NCI-H128 (cell line): ENCODE data around the gene MYL4.
"Not testable (repeated sequence)": the region's sequence is repeated elsewhere in the genome, so short reads cannot be mapped to it uniquely, and the experiment has no call there.

Source experiments
- DNase-seq: peaks from one replicate; lab custom pipeline; 2025; ENCODE audit not compliant: unreplicated experiment; lab: John Stamatoyannopoulos, UW

Gene MYL4

GRCh38 chr17:47239967-47240651 is 31.0 kb downstream of the MYL4 start:
- DNase-seq, result peak; percentile 5

- DNase-seq, result no peak
Measured at GRCh38 chr17:47240806-47241205, 31.7 kb downstream of the MYL4 start.

- DNase-seq, result no peak
Measured at GRCh38 chr17:47242648-47243047, 33.5 kb downstream of the MYL4 start.

GRCh38 chr17:47243737-47244598 is 34.8 kb downstream of the MYL4 start:
- no peak for DNase-seq

DNA sequence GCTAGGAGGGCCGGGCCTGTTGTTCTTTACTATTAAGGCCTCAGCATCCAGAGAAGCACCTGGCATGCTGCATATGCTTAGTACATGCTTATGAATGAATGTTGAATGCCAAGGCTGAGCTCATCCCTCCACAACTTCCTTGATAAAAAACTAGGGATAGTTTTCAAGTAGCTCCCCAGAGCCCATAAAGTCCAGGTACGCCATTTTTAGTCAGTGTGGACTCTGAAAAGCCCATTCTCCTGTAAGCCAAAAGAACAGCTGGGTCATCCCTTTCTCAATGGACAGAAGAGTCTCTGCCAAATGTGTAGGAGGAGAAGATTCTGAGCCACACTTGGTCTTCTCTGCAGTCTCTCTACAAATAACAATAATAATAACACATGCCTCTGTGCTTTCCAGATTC is 35.5 kb downstream of the MYL4 start:
- no peak for DNase-seq

- no peak for DNase-seq
Measured at GRCh38 chr17:47246120-47246519, 37.0 kb downstream of the MYL4 start.

DNA sequence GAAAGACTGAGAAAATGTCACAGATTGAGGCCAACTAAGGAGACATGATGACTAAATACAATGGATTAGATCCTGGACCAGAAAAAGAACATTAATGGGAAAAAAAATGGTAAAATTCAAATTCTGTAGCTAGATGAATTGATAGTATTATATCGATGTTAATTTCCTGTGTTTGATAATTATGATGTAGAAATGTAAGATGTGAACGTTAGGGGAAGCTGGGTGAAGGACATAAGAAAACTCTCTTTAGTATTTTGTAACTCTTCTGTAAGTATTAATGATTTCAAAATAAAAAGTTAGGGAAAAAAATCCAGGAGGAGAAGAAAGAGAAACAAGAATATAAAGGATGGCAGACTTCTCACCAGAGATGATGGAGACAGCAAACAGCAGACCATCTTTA is 41.7 kb downstream of the MYL4 start:
- DNase-seq, result no peak

DNA sequence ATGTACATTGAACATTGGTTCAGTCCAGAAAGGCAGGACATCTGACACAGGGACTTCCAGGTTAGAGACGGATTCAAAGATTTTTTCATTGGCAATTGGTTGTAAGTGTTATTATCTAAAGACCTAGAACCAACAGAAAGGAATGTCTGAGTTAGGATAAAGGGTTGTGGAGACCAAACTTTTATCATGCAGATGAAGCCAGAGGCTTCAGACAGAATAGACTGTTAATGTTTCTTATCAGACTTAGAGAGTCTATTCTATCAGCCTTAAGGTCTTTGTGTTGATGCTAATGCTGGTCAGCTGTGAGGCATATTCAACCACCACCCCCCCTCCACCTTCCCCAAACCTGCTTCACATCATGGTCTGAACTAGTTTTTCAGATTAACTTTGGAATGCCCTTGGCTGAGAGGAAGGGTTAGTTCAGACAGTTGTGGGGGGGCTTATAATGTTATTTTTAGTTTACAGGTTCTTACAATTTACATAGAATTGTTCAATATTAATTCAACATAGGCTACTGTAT is 42.3 kb downstream of the MYL4 start:
- no peak for DNase-seq

GRCh38 chr17:47252209-47252608 is 43.1 kb downstream of the MYL4 start:
- DNase-seq, result no peak

DNA sequence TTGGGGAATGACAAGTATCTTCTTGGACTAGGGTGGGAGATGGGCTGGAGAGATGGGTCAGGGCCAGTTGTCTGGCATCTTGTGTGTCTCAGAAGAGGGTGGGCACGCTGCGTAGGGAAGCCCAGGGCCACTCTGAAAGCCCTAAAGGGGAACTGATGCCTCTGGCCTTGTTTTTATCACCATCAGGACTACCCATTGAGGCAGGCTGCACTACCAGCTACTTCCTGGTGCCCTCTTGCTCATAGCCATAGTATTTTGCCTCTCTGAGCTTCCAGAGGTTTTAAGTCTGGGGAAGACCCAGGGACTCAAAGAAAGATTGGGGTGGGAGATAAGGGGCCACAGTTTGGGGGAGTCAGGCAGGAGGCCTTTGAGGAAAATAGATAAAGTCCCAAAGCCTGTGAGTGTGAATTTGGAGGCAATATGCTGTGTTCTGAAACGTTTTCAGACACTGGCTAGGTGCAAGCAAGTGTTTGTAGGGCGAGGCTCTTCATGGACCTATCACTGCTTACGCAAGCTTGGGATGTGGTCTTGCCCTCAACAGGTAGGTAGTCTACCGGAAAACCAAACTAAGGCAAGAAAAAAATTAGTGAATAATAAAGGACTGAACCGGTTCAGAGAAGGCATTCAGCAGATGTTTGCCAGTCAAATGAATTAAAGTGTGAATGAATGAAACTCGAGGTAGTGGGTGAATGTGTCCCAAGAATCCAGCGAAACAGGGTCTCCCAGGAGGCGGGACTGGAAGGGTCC is 43.8 kb downstream of the MYL4 start:
- no peak for DNase-seq

DNA sequence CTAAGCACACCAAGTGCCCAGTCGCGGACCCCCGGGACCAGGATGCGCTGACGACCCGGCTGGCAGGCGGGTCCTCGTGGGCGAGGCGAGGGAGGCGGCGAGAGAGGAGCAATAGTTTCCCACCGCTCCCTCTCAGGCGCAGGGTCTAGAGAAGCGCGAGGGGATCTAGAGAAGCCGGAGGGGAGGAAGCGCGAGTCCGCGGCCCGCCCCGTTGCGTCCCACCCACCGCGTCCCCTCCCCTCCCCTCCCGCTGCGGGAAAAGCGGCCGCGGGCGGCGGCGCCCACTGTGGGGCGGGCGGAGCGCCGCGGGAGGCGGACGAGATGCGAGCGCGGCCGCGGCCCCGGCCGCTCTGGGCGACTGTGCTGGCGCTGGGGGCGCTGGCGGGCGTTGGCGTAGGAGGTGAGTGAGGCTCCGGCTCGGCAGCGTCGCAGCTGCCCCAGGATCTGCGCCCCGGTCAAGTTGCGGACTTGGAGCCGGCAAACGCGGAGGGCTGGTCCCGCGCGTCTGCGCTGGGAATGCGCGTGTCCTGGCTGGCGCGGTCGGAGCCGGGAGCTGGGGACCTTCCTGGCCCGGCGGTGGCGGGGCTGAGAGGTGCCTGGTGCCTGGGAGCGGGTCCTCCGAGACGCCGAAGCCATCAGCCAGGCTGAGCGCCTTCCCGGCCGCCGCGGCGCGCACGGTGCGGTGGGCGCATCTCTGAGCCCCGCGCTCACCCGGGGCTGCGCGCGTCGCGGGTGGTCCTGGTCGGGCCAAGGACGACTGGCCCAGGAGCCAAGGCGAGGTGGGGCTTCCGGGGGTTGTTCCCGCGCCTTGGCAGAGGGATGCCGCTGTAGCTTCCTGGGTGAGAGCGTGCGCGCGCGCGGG is 44.6 kb downstream of the MYL4 start, which contains the start of gene ITGB3:
Gene ITGB3, plus strand, starts transcription at position 287 of the 862 bp plus-strand sequence. Its CDS starts 35 bp downstream, at position 322.
- DNase-seq, result no peak

- no peak for DNase-seq
Measured at GRCh38 chr17:47254403-47254943, 45.3 kb downstream of the MYL4 start.

- no peak for DNase-seq
Measured at GRCh38 chr17:47257651-47258339, 48.6 kb downstream of the MYL4 start.

GRCh38 chr17:47262586-47262985 is 53.4 kb downstream of the MYL4 start:
- DNase-seq, result no peak

- DNase-seq, result no peak
Measured at GRCh38 chr17:47264166-47264565, 55.0 kb downstream of the MYL4 start.

DNA sequence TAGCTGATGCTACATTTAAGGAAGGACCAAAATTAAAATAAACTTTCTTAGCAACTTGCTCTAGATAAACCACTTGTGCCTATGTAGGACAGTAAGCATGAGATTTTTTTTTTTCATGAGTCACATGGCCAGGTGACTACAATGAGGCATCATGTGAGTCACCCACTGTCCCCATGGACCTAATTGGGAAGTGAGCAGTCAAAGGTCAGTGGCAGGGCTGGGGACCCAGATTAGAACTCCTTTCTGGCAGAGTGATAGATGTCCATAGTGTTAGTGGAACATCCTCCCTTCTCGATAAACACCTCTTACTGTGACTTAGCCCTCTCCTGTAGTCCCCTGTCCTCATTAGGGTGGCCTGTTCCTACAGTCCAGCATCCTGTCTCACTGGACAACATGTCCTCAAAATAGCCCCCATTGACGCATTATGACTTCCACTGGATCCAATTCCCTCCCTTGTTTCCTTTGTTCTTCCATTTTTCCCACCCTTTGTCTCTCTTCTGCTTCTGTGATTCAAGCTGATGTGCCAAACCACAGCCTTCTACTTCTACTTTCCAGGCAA is 56.9 kb downstream of the MYL4 start:
- DNase-seq, result no peak

DNA sequence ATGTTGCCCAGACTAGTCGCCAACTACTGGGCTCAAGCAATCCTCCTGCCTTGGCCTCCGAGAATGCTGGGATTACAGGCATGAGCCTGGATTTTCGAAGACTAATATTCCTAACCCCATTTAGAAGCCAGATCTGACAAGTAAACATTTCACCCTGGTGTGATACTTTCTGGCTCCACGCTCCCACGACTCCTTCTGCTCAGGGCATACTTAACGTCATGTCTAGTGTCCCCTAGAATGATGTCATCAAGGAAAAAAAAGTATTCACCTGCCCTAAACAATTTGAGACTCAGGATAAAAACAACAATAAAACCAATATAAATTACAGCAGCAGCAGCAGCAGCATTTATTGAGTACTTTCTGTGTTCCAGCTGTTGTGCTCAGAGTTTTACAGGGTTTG is 57.6 kb downstream of the MYL4 start:
- no peak for DNase-seq

DNA sequence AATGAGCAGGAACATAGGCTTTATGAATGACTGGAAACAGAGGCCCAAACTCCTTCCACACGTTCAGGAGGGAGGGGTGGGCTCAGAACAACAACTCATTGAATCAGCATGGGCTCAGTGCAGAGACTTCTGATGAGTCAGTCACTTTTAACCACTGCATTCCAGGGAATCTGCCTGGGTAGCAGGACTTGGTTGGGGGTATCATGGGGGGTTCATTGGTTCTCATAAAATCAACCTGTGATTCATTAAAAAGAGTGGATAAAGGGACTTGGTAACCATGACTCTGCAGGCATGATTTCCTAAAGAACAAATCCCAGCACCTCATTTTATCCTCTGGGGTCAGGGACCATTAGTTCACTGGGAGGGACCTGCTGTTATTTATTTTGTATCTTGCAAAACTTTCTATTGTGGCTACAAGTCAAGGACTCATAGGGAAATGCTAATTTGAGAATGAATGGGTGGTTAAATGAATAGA is 58.2 kb downstream of the MYL4 start:
- DNase-seq, result no peak

DNA sequence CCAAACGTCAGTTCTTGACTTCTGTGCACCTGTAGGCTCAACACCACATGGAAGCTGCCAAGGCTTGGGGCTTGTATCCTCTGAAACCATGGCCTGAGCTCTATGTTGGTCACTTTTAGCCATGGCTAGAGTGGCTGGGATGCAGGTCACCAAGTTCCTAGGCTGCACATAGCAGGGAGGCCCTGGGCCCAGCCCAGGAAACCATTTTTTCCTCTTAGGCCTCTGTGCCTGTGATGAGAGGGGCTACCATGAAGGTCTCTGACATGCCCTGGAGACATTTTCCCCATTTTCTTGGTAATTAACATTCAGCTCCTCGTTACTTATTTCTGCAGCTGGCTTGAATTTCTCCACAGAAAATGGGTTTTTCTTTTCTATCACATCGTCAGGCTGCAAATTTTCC is 59.8 kb downstream of the MYL4 start:
- DNase-seq, result not testable (repeated sequence)
